ENCODE measurements around the gene OR4Q2. TPM values are rescaled to one million over a fixed set of nuclear protein-coding genes. Genes with fewer than 3 reads are reported as not detected.

Gene OR4Q2
- total RNA-seq, 2 experiments from 2014 or later, result not detected

- DNase-seq (ENCODE audit: low spot score), result no peak
- Histone ChIP-seq H3K36me3 (ENCODE audit: insufficient read depth, low read length) (no peaks in the 10 kb centered on the region), H3K27ac (ENCODE audit: low read depth, low read length, poor library complexity, severe bottlenecking) (no peak within 1 kb of the TSS), H3K4me2 (ENCODE audit: low read length) (no peak within 1 kb of the TSS), H3K79me2 (ENCODE audit: insufficient read depth, low read depth, low read length) (no peaks in the 10 kb centered on the region), H3K4me3 (ENCODE audit: low read depth, low read length, poor library complexity, severe bottlenecking) (no peak within 1 kb of the TSS), H3K9me3 (ENCODE audit: low read length) (no peaks in the 10 kb centered on the region), H2AFZ (ENCODE audit: low read length) (no peak within 1 kb of the TSS), H3K4me1 (ENCODE audit: insufficient read depth, low read length, poor library complexity, severe bottlenecking) (no peaks in the 10 kb centered on the region), H3K9me2 (ENCODE audit: insufficient read depth, low read length) (no peaks in the 10 kb centered on the region), H4K20me1 (ENCODE audit: insufficient read depth, low read length) (no peaks in the 10 kb centered on the region)
- POLR2A ChIA-PET, result no interaction called here
- no TSS peak for BruUV-seq (replicated peaks)
- intact Hi-C loops (cut with micrococcal nuclease; ENCODE audit: unreplicated experiment), result no loop called here
- TF ChIP-seq CTCF (conservative IDR thresholded peaks at IDR 0.05; ENCODE audit: low read length), result no peak
- no peak for TF ChIP-seq EZH2phosphoT487 (IDR thresholded peaks at IDR 0.05; ENCODE audit: borderline replicate concordance, low read depth, low read length)
- CTCF ChIA-PET (ENCODE audit: unreplicated experiment), result no interaction called here
Observed at GRCh38 chr14:19975291-19975690, 26.7 kb upstream of the OR4Q2 start, which contains the start of gene OR4K15. Gene OR4K15 (plus strand): TSS chr14:19975591. CDS start chr14:19975591, 0 bp downstream.

- Histone ChIP-seq H3K4me2 (ENCODE audit: low read length) (no peak overlapping the region), H3K9me3 (ENCODE audit: low read length) (no peaks in the 10 kb centered on the region), H3K36me3 (ENCODE audit: insufficient read depth, low read length) (no peaks in the 10 kb centered on the region), H3K4me3 (ENCODE audit: low read depth, low read length, poor library complexity, severe bottlenecking) (no peak overlapping the region), H4K20me1 (ENCODE audit: insufficient read depth, low read length) (no peaks in the 10 kb centered on the region), H2AFZ (ENCODE audit: low read length) (no peak overlapping the region), H3K79me2 (ENCODE audit: insufficient read depth, low read depth, low read length) (no peaks in the 10 kb centered on the region), H3K4me1 (ENCODE audit: insufficient read depth, low read length, poor library complexity, severe bottlenecking) (no peaks in the 10 kb centered on the region), H3K27ac (ENCODE audit: low read depth, low read length, poor library complexity, severe bottlenecking) (no peak overlapping the region), H3K9me2 (ENCODE audit: insufficient read depth, low read length) (no peaks in the 10 kb centered on the region)
- BruUV-seq (replicated peaks), result no TSS peak
- POLR2A ChIA-PET, result no interaction called here
- TF ChIP-seq CTCF (conservative IDR thresholded peaks at IDR 0.05; ENCODE audit: low read length), result no peak
- TF ChIP-seq EZH2phosphoT487 (IDR thresholded peaks at IDR 0.05; ENCODE audit: borderline replicate concordance, low read depth, low read length), result no peak
- intact Hi-C loops (cut with micrococcal nuclease; ENCODE audit: unreplicated experiment), result no loop called here
- DNase-seq (ENCODE audit: low spot score), result no peak
- CTCF ChIA-PET (ENCODE audit: unreplicated experiment), result no interaction called here
Observed at GRCh38 chr14:19993438-19993837, 8.5 kb upstream of the OR4Q2 start.

GRCh38 chr14:20002319-20002718 is 356 bp downstream of the OR4Q2 start:
- H2AFZ ChIP-seq (ENCODE audit: low read length), result no peak overlapping the region
- POLR2A ChIA-PET, result no interaction called here
- no peaks in the 10 kb centered on the region for H3K9me3 ChIP-seq (ENCODE audit: low read length)
- H3K4me1 ChIP-seq (ENCODE audit: insufficient read depth, low read length, poor library complexity, severe bottlenecking), result no peaks in the 10 kb centered on the region
- H3K36me3 ChIP-seq (ENCODE audit: insufficient read depth, low read length), result no peaks in the 10 kb centered on the region
- H3K4me2 ChIP-seq (ENCODE audit: low read length), result no peak overlapping the region
- no peaks in the 10 kb centered on the region for H3K79me2 ChIP-seq (ENCODE audit: insufficient read depth, low read depth, low read length)
- no peak for DNase-seq (ENCODE audit: low spot score)
- H4K20me1 ChIP-seq (ENCODE audit: insufficient read depth, low read length), result no peaks in the 10 kb centered on the region
- H3K27ac ChIP-seq (ENCODE audit: low read depth, low read length, poor library complexity, severe bottlenecking), result no peak overlapping the region
- TF ChIP-seq EZH2phosphoT487 (IDR thresholded peaks at IDR 0.05; ENCODE audit: borderline replicate concordance, low read depth, low read length) (no peak), CTCF (conservative IDR thresholded peaks at IDR 0.05; ENCODE audit: low read length) (no peak)
- no peak overlapping the region for H3K4me3 ChIP-seq (ENCODE audit: low read depth, low read length, poor library complexity, severe bottlenecking)
- CTCF ChIA-PET (ENCODE audit: unreplicated experiment), result no interaction called here
- H3K9me2 ChIP-seq (ENCODE audit: insufficient read depth, low read length), result no peaks in the 10 kb centered on the region
- no TSS peak for BruUV-seq (replicated peaks)
- intact Hi-C loops (cut with micrococcal nuclease; ENCODE audit: unreplicated experiment), result no loop called here
